Measurements from ENCODE around the gene SUSD6.
A peak's percentile ranks its signal among the peaks of the same experiment; 100 is the strongest.

The SUSD6 gene

GRCh38 chr14:69611172-69612013, at the start of gene SUSD6:
TSS of gene SUSD6 (plus strand) at chr14:69611596. CDS start at chr14:69658593, 46,997 bp downstream.
- DNase-seq = peak; percentile 80 to 89 (median 86)

GRCh38 chr14:69561893-69562292, 49.5 kb upstream of the SUSD6 start:
- DNase-seq = no peak

- no peak for DNase-seq
These were observed 43.8 kb upstream of the SUSD6 start for GRCh38 chr14:69567563-69567962.

- no peak for DNase-seq
These were observed 41.5 kb upstream of the SUSD6 start for GRCh38 chr14:69569859-69570258.

- DNase-seq = no peak
These were observed 40.5 kb upstream of the SUSD6 start for GRCh38 chr14:69570836-69571330.

- no peak for DNase-seq
These were observed 39.9 kb upstream of the SUSD6 start for GRCh38 chr14:69571449-69572029.

- no peak for DNase-seq
These were observed 39.2 kb upstream of the SUSD6 start for GRCh38 chr14:69572030-69572840.

- DNase-seq = no peak
These were observed 38.6 kb upstream of the SUSD6 start for GRCh38 chr14:69572841-69573135.

- no peak for DNase-seq
These were observed 38.1 kb upstream of the SUSD6 start for GRCh38 chr14:69573205-69573830.

GRCh38 chr14:69573831-69574262, 37.5 kb upstream of the SUSD6 start:
- DNase-seq = peak in 1 of 6 experiments; percentile 14

GRCh38 chr14:69574263-69574953, 37.0 kb upstream of the SUSD6 start, which contains the start of gene CCDC177:
TSS of gene CCDC177 (minus strand) at chr14:69574871. CDS start at chr14:69573622, 1,249 bp downstream.
- DNase-seq = peak; percentile 17 to 73 (median 53)

- no peak for DNase-seq
These were observed 36.5 kb upstream of the SUSD6 start for GRCh38 chr14:69574954-69575295.

- DNase-seq = no peak
These were observed 31.9 kb upstream of the SUSD6 start for GRCh38 chr14:69579476-69579875.

- no peak for DNase-seq
These were observed 31.3 kb upstream of the SUSD6 start for GRCh38 chr14:69580009-69580577.

- DNase-seq = no peak
These were observed 30.0 kb upstream of the SUSD6 start for GRCh38 chr14:69581316-69581935.

- no peak for DNase-seq
These were observed 29.2 kb upstream of the SUSD6 start for GRCh38 chr14:69582212-69582611.

GRCh38 chr14:69582829-69583228, 28.6 kb upstream of the SUSD6 start:
- DNase-seq = no peak

- DNase-seq = no peak
These were observed 27.0 kb upstream of the SUSD6 start for GRCh38 chr14:69584389-69584788.

- DNase-seq = no peak
These were observed 25.0 kb upstream of the SUSD6 start for GRCh38 chr14:69586404-69586803.

GRCh38 chr14:69587389-69587788, 24.0 kb upstream of the SUSD6 start:
- DNase-seq = no peak

- DNase-seq = no peak
These were observed 20.1 kb upstream of the SUSD6 start for GRCh38 chr14:69591317-69591716.
